Breast epithelium (tissue), 3 donors: ENCODE data around the gene EHD4.

Source experiments
- CTCF ChIP-seq, 3 donors: fragments of 450-650 bp; IDR thresholded peaks; one replicate each; pipeline ENCODE4 v1.5.1; 2016 to 2017; ENCODE audit warnings: antibody characterized with exemption in 3 of 3, mild to moderate bottlenecking in 3 of 3, moderate library complexity in 3 of 3
- POLR2A ChIP-seq: fragments of 450-650 bp; IDR thresholded peaks from one replicate; pipeline ENCODE4 v1.6.1; 2016; ENCODE audit warnings: antibody characterized with exemption, mild to moderate bottlenecking, moderate library complexity

- TF ChIP-seq CTCF (IDR thresholded peaks at IDR 0.05) = no peak
- TF ChIP-seq POLR2A = no peak
Measured at GRCh38 chr15:42021593-42021992, 49.2 kb upstream of the EHD4 start.
